Loucy (cell line): ENCODE measurements around the gene CAMTA1.

ENCODE experiments used
- H2AFZ ChIP-seq: fragments of 200-600 bp; sonication (generic); 2 replicates; pipeline ENCODE4 v1.6.0; 2016; ENCODE audit warnings: antibody characterized with exemption, mild to moderate bottlenecking, low read length, moderate library complexity
- H3F3A ChIP-seq: fragments of 200-600 bp; 2 replicates; pipeline ENCODE4 v1.6.0; 2016; ENCODE audit warnings: antibody characterized with exemption, low read depth, mild to moderate bottlenecking
- H3K27me3 ChIP-seq: fragments of 200-600 bp; sonication (generic); 2 replicates; pipeline ENCODE4 v1.6.1; 2014; ENCODE audit warnings: low read length, mild to moderate bottlenecking; ENCODE audit not compliant: insufficient read depth, poor library complexity, severe bottlenecking
- H3K36me3 ChIP-seq: fragments of 200-600 bp; sonication (generic); 2 replicates; pipeline ENCODE4 v1.6.1; 2016; ENCODE audit warnings: low read length; ENCODE audit not compliant: insufficient read depth
- H3K4me1 ChIP-seq: fragments of 200-600 bp; sonication (generic); 2 replicates; pipeline ENCODE4 v1.5.1; 2014; ENCODE audit warnings: low read length, mild to moderate bottlenecking; ENCODE audit not compliant: insufficient read depth, poor library complexity, severe bottlenecking
- H3K4me2 ChIP-seq: fragments of 200-600 bp; sonication (generic); 2 replicates; pipeline ENCODE4 v1.6.0; 2014; ENCODE audit warnings: antibody characterized with exemption, low read length, low read depth, mild to moderate bottlenecking; ENCODE audit not compliant: poor library complexity, severe bottlenecking
- H3K4me3 ChIP-seq: fragments of 200-600 bp; sonication (generic); 2 replicates; pipeline ENCODE4 v1.5.1; 2014; ENCODE audit warnings: low read length, mild to moderate bottlenecking, mixed read lengths; ENCODE audit not compliant: poor library complexity, severe bottlenecking
- H3K79me2 ChIP-seq: fragments of 200-600 bp; sonication (generic); 2 replicates; pipeline ENCODE4 v1.6.1; 2014; ENCODE audit warnings: low read length; ENCODE audit not compliant: insufficient read depth
- H3K9ac ChIP-seq: fragments of 200-600 bp; sonication (generic); 2 replicates; pipeline ENCODE4 v1.6.0; 2014; ENCODE audit warnings: mild to moderate bottlenecking, low read depth, low read length, moderate library complexity; ENCODE audit not compliant: poor library complexity, severe bottlenecking
- H3K9me2 ChIP-seq: fragments of 200-600 bp; sonication (generic); replicated peaks from 2 replicates; pipeline ENCODE4 v1.6.1; 2016; ENCODE audit warnings: low read depth, low read length, mixed read lengths
- H3K9me3 ChIP-seq: fragments of 200-600 bp; sonication (generic); 2 replicates; pipeline ENCODE4 v1.6.1; 2014; ENCODE audit warnings: mild to moderate bottlenecking, antibody characterized with exemption, low read length, low read depth; ENCODE audit not compliant: insufficient read depth
- H4K20me1 ChIP-seq: fragments of 200-600 bp; sonication (generic); 2 replicates; pipeline ENCODE4 v1.6.0; 2014; ENCODE audit warnings: antibody characterized with exemption, low read length, mild to moderate bottlenecking; ENCODE audit not compliant: insufficient read depth, poor library complexity, severe bottlenecking
- EZH2phosphoT487 ChIP-seq: fragments of 200-600 bp; IDR thresholded peaks from 2 replicates; pipeline ENCODE4 v1.6.1; 2018; ENCODE audit warnings: antibody characterized with exemption, mild to moderate bottlenecking, moderate library complexity, borderline replicate concordance
- TF ChIP-seq, protein P1 (sequence below): fragments of 200-600 bp; sonication (generic); conservative IDR thresholded peaks from 2 replicates; pipeline ENCODE4 v1.5.1; 2014; ENCODE audit warnings: mild to moderate bottlenecking, antibody characterized with exemption, low read length

The CAMTA1 gene

DNA sequence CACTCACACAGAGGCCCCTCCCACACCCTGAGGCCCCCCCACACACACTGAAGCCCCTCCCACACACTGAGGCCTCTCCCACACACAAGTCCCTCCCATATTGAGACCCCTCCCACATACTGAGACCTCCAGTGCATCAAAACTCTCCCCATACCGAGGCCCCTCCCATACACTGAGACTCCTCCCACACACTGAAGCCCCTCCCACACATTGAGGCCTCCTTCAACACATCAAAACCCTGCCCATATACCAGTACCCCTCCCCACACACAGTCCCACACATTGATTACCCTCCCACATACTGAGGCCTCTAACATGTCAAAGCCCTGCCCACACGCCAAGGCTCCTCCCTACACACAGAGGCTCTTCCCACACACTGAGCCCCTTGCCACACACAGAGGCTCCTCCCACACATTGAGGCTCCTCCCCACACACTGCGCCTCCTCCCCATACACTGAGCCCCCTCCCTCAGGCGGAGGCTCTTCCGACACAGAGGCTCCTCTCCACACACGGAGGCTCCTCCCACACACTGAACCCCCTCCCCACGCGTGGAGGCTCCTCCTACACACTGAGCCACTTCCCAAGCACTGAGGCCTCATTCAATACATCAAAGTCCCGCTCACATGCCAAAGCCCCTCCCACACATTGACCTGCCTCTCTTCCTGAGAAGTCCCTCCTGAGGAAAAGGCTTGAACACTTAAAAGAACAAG, 392.3 kb downstream of the CAMTA1 start:
- no peaks in the 10 kb centered on the region for H3K9me2 ChIP-seq
- H3K27me3 ChIP-seq: no peaks in the 10 kb centered on the region
- H2AFZ ChIP-seq: no peak overlapping the region
- no peaks in the 10 kb centered on the region for H3K79me2 ChIP-seq
- H3K36me3 ChIP-seq: no peaks in the 10 kb centered on the region
- no peaks in the 10 kb centered on the region for H3K4me1 ChIP-seq
- H3K4me2 ChIP-seq: no peak overlapping the region
- H3F3A ChIP-seq: no peaks in the 10 kb centered on the region
- TF ChIP-seq, protein P1, sequence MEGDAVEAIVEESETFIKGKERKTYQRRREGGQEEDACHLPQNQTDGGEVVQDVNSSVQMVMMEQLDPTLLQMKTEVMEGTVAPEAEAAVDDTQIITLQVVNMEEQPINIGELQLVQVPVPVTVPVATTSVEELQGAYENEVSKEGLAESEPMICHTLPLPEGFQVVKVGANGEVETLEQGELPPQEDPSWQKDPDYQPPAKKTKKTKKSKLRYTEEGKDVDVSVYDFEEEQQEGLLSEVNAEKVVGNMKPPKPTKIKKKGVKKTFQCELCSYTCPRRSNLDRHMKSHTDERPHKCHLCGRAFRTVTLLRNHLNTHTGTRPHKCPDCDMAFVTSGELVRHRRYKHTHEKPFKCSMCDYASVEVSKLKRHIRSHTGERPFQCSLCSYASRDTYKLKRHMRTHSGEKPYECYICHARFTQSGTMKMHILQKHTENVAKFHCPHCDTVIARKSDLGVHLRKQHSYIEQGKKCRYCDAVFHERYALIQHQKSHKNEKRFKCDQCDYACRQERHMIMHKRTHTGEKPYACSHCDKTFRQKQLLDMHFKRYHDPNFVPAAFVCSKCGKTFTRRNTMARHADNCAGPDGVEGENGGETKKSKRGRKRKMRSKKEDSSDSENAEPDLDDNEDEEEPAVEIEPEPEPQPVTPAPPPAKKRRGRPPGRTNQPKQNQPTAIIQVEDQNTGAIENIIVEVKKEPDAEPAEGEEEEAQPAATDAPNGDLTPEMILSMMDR: no peak
- TF ChIP-seq EZH2phosphoT487: no peak
- no peaks in the 10 kb centered on the region for H4K20me1 ChIP-seq
- H3K4me3 ChIP-seq: no peak overlapping the region
- no peak overlapping the region for H3K9ac ChIP-seq
- H3K9me3 ChIP-seq: no peaks in the 10 kb centered on the region; the same call in 1 of the 2 replicates

DNA sequence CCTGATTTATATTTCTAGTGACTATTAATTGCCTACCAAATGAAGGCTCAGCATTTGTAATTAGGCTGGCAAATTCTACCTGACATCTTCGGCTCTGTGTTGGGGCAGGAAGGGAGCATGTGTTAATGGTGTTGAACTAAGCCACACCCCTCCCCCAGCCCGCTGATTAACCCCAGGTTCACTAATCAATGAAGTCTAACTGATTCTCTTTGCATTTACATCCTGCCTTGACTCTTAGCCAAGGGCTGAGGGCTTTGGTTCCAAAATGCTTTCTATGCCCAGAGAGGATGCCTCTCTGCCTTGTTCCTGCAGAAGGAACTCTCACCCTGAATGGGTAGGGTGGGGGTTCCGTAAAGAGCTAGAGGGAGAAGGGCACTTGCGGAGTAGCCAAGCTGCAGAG, 393.1 kb downstream of the CAMTA1 start:
- no peaks in the 10 kb centered on the region; the same call in 1 of the 2 replicates for H3K9me3 ChIP-seq
- H3K27me3 ChIP-seq: no peaks in the 10 kb centered on the region
- no peak overlapping the region for H3K4me2 ChIP-seq
- no peaks in the 10 kb centered on the region for H3F3A ChIP-seq
- H3K79me2 ChIP-seq: no peaks in the 10 kb centered on the region
- TF ChIP-seq, protein P1: no peak
- TF ChIP-seq EZH2phosphoT487: no peak
- H3K9ac ChIP-seq: no peak overlapping the region
- H3K9me2 ChIP-seq: no peaks in the 10 kb centered on the region
- no peaks in the 10 kb centered on the region for H4K20me1 ChIP-seq
- H3K4me3 ChIP-seq: no peak overlapping the region
- no peak overlapping the region for H2AFZ ChIP-seq
- H3K4me1 ChIP-seq: no peaks in the 10 kb centered on the region
- H3K36me3 ChIP-seq: no peaks in the 10 kb centered on the region

DNA sequence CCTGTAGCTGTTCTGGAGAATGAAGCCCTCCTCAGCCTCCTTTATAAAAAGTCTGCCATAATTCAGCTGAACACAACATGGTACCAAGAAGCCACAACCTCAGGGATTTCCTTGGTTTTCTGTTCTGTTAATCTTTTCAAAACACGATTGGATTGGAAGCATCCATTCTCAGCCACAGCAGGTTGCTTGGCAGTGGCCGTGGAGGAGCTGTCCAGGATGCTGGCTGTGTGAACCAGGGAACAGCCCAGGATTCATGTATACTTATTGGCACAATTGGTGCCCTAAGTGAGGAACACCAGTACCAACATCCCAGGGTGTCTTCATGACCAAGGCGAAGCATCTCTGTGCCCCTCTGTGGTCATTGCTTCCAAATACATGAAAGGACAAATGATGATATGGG, 393.5 kb downstream of the CAMTA1 start:
- Histone ChIP-seq H3K9ac (no peak overlapping the region), H3K79me2 (no peaks in the 10 kb centered on the region), H3K36me3 (no peaks in the 10 kb centered on the region), H3K27me3 (no peaks in the 10 kb centered on the region), H3K9me2 (no peaks in the 10 kb centered on the region), H3F3A (no peaks in the 10 kb centered on the region), H3K4me1 (no peaks in the 10 kb centered on the region), H4K20me1 (no peaks in the 10 kb centered on the region), H3K4me2 (no peak overlapping the region), H3K4me3 (no peak overlapping the region), H2AFZ (no peak overlapping the region), H3K9me3 (no peaks in the 10 kb centered on the region; the same call in 1 of the 2 replicates)
- TF ChIP-seq, protein P1: no peak
- TF ChIP-seq EZH2phosphoT487: no peak
